HL-60 (cell line): Measurements from ENCODE around the gene RIBC2.

ENCODE experiments used
- POLR2AphosphoS5 ChIP-seq: IDR thresholded peaks from 2 replicates; pipeline ENCODE4 v1.6.1; 2012; ENCODE audit warnings: low read depth
- TF ChIP-seq, protein P1 (sequence below): IDR thresholded peaks from one replicate; pipeline ENCODE4 v1.5.1; 2011; ENCODE audit warnings: low read length, control low read depth, inconsistent platforms; ENCODE audit not compliant: insufficient read depth

DNA sequence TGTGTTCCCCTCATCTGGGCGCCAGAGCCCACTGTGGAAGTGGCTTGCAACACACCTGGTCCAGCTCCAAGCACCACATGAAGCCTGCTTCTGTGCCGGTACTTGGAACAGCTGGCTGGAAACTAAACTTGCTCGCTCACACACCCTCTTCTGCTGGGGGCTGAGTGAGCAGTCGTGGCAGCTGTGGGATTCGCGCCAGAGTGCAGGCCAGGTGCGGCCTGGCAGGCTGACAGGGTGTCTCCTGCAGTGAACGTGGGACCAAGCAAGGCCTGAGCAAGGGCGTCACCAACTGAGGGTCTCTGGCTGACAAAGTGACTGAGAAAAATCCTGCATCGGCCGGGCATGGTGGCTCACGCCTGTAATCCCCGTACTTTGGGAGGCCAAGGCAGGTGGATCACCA lies 15.3 kb upstream of the RIBC2 start:
- TF ChIP-seq, protein P1, sequence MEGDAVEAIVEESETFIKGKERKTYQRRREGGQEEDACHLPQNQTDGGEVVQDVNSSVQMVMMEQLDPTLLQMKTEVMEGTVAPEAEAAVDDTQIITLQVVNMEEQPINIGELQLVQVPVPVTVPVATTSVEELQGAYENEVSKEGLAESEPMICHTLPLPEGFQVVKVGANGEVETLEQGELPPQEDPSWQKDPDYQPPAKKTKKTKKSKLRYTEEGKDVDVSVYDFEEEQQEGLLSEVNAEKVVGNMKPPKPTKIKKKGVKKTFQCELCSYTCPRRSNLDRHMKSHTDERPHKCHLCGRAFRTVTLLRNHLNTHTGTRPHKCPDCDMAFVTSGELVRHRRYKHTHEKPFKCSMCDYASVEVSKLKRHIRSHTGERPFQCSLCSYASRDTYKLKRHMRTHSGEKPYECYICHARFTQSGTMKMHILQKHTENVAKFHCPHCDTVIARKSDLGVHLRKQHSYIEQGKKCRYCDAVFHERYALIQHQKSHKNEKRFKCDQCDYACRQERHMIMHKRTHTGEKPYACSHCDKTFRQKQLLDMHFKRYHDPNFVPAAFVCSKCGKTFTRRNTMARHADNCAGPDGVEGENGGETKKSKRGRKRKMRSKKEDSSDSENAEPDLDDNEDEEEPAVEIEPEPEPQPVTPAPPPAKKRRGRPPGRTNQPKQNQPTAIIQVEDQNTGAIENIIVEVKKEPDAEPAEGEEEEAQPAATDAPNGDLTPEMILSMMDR, result no peak
- TF ChIP-seq POLR2AphosphoS5, result no peak
